CD1c-positive myeloid dendritic cell (primary cell): ENCODE results near the gene ZNF682.
"Not testable (repeated sequence)": the region's sequence is repeated elsewhere in the genome, so short reads cannot be mapped to it uniquely, and the experiment has no call there.

Experiments
- DNase-seq: peaks from one replicate; pipeline ENCODE4 v3.0.0-alpha.2; 2016; ENCODE audit errors: extremely low spot score

The ZNF682 gene

GRCh38 chr19:19997656-19998268, 41.5 kb downstream of the ZNF682 start:
- peak; percentile 4 for DNase-seq

DNA sequence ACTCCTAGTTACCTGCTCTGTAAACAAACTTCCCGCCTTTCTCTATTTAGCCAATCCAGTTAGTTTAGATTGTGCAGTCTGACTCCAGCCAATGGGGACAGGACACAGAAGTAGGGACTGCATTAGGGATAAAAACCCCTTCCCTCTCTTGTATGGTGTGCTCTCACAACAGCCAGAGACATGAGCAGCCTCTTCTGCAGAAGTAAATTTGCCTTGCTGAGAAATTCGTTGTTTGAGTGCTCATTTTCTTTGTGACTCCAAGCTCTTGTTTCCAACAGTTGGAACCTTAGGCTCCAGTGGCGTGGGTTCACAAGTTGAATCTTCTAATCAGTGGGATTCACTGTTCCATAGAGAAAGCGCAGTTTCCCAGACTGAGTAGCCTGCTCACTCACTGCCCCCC, 72.4 kb downstream of the ZNF682 start:
- DNase-seq = no peak

DNA sequence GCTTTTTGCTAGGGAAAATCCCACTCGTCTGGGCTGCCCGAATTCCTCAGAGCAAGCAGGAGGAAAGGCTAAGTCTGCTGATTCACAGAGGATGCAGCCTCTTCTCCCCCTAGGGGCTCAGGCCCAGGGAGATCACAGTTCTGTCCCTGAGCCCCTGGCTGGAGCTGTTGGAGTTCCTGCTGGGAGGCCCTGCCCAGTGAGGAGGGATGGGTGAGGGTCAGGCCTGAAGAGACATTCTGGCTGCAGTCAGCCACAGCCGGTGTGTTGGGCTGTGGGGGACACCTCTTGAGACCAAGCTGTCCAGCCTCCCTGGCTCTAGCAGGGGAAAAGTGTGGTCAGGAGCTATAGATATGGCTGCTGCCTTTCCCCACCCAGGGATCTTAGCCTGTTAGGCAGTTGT, 73.2 kb downstream of the ZNF682 start:
- not testable (repeated sequence) for DNase-seq

- DNase-seq = no peak
These were observed 74.9 kb downstream of the ZNF682 start for GRCh38 chr19:19964416-19964815.

- DNase-seq = peak; percentile 44
These were observed 80.0 kb downstream of the ZNF682 start for GRCh38 chr19:19959151-19959799.

DNA sequence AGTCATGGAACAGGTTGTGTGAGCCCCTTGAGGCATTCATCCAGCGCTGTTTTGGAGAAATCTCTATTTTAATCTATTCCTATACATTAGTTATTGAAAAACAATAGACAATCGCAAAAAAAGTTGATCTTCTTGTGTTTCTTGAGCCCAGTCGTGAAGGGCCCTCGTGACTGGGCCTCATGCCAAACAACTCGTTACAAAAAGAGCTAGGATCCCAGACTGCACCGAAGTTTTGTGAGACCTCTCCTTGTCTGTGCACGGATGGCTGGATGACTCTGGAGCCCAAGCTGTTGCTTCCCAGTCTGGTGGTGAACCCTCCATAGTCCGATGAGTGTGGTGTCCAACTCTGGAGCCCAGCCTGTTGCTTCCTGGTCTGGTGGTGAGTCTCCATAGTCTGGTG, 81.5 kb downstream of the ZNF682 start:
- DNase-seq = not testable (repeated sequence)

- no peak for DNase-seq
These were observed 82.8 kb downstream of the ZNF682 start for GRCh38 chr19:19956434-19957075.

- DNase-seq = no peak
These were observed 84.1 kb downstream of the ZNF682 start for GRCh38 chr19:19955208-19955607.
